HepG2 (cell line): ENCODE measurements around the gene CAGE1. TPM values are rescaled to one million over a fixed set of nuclear protein-coding genes. Genes with fewer than 3 reads are reported as not detected.

Experiments used
- AKAP8 ChIP-seq: sonication (generic); formaldehyde crosslinking; IDR thresholded peaks from 2 replicates; pipeline ENCODE4 v1.5.1; 2020; ENCODE audit warnings: mild to moderate bottlenecking, missing genetic modification reagents
- HDAC1 ChIP-seq: sonication (generic); formaldehyde crosslinking; IDR thresholded peaks from 2 replicates; pipeline ENCODE4 v1.5.1; 2020; ENCODE audit warnings: mild to moderate bottlenecking, missing genetic modification reagents
- HDAC2 ChIP-seq: sonication (generic); formaldehyde crosslinking; IDR thresholded peaks from 2 replicates; pipeline ENCODE4 v1.4.0; 2020; ENCODE audit warnings: missing genetic modification reagents
- IRF9 ChIP-seq: sonication (generic); formaldehyde crosslinking; IDR thresholded peaks from 2 replicates; pipeline ENCODE4 v1.8.0; 2022; ENCODE audit warnings: missing genetic modification reagents, mild to moderate bottlenecking, borderline replicate concordance
- SP5 ChIP-seq: IDR thresholded peaks from 2 replicates; pipeline ENCODE4 v1.6.1; 2016; ENCODE audit warnings: low read depth, borderline replicate concordance
- SRSF9 ChIP-seq: fragments of 200-400 bp; formaldehyde crosslinking; IDR thresholded peaks from 2 replicates; pipeline ENCODE4 v1.6.1; 2018; ENCODE audit warnings: borderline replicate concordance, mild to moderate bottlenecking, low read depth, low read length; ENCODE audit not compliant: insufficient read depth, poor library complexity, severe bottlenecking
- TAF1 ChIP-seq: sonication (generic); formaldehyde crosslinking; IDR thresholded peaks from 2 replicates; pipeline ENCODE4 v1.4.0; 2020; ENCODE audit warnings: missing genetic modification reagents
- TBL1XR1 ChIP-seq: fragments of 150-350 bp; IDR thresholded peaks from 2 replicates; pipeline ENCODE4 v1.6.1; 2014; ENCODE audit warnings: borderline replicate concordance, low read length; ENCODE audit not compliant: partially characterized antibody
- ZEB1 ChIP-seq: IDR thresholded peaks from 2 replicates; pipeline ENCODE4 v1.6.1; 2012; ENCODE audit warnings: mild to moderate bottlenecking, low read depth, inconsistent platforms; ENCODE audit not compliant: insufficient replicate concordance
- ZNF235 ChIP-seq: sonication (generic); formaldehyde crosslinking; IDR thresholded peaks from 2 replicates; pipeline ENCODE4 v1.8.1; 2023; ENCODE audit warnings: mild to moderate bottlenecking, missing genetic modification reagents, borderline replicate concordance
- ZNF251 ChIP-seq: sonication (generic); formaldehyde crosslinking; IDR thresholded peaks from 2 replicates; pipeline ENCODE4 v1.9.0; 2021; ENCODE audit warnings: mild to moderate bottlenecking, missing genetic modification reagents
- ZNF274 ChIP-seq: sonication (generic); formaldehyde crosslinking; IDR thresholded peaks from 2 replicates; pipeline ENCODE4 v1.5.1; 2020; ENCODE audit warnings: mild to moderate bottlenecking, missing genetic modification reagents
- ZNF350 ChIP-seq: sonication (generic); formaldehyde crosslinking; IDR thresholded peaks from 2 replicates; pipeline ENCODE4 v1.4.0; 2020; ENCODE audit warnings: mild to moderate bottlenecking, low read depth, missing genetic modification reagents, borderline replicate concordance
- ZNF446 ChIP-seq: sonication (generic); formaldehyde crosslinking; IDR thresholded peaks from 2 replicates; pipeline ENCODE4 v1.5.0; 2020; ENCODE audit warnings: mild to moderate bottlenecking, missing genetic modification reagents
- ZNF501 ChIP-seq: sonication (generic); formaldehyde crosslinking; IDR thresholded peaks from 2 replicates; pipeline ENCODE4 v1.5.1; 2020; ENCODE audit warnings: mild to moderate bottlenecking, moderate library complexity, missing genetic modification reagents
- ZNF543 ChIP-seq: sonication (generic); formaldehyde crosslinking; IDR thresholded peaks from 2 replicates; pipeline ENCODE4 v1.4.0; 2020; ENCODE audit warnings: mild to moderate bottlenecking, missing genetic modification reagents
- ZNF782 ChIP-seq: sonication (generic); formaldehyde crosslinking; IDR thresholded peaks from 2 replicates; pipeline ENCODE4 v1.4.0; 2020; ENCODE audit warnings: missing genetic modification reagents, mild to moderate bottlenecking, borderline replicate concordance
- ZNF788 ChIP-seq: sonication (generic); formaldehyde crosslinking; IDR thresholded peaks from 2 replicates; pipeline ENCODE4 v1.5.0; 2020; ENCODE audit warnings: mild to moderate bottlenecking, missing genetic modification reagents, borderline replicate concordance
- polyA plus RNA-seq, 8 experiments: library from polyadenylated mRNA; depleted of rRNA in 3 of 8; stranded (reverse) in 7 of 8; unstranded in 1 of 8; fragments of >200 nt; fragmentation: Illumina TruSeq in 4 of 8; extraction: Trizol in 4 of 8; gene quantifications; 2 replicates each; pipeline versions ENCODE4 v1.2.1 to v1.2.3, GENCODE V29; 2011 to 2016; ENCODE audit warnings: low read depth in 4 of 8, missing spikeins in 1 of 8, mixed read lengths in 1 of 8; ENCODE audit not compliant: insufficient read depth in 1 of 8
- total RNA-seq, 5 experiments: library from RNA; depleted of rRNA; stranded (reverse); fragments of >200 nt; fragmentation: Illumina TruSeq; extraction: Trizol; gene quantifications; 2 replicates each; pipeline ENCODE4 v1.2.3, GENCODE V29; 2016; ENCODE audit warnings: low read depth in 1 of 5
- TF ChIP-seq, protein P1 (sequence below): sonication (generic); formaldehyde crosslinking; IDR thresholded peaks from 2 replicates; pipeline ENCODE4 v1.4.0; 2020; ENCODE audit warnings: missing genetic modification reagents
- TF ChIP-seq, protein P2 (sequence below): sonication (generic); formaldehyde crosslinking; IDR thresholded peaks from 2 replicates; pipeline ENCODE4 v1.4.0; 2020; ENCODE audit warnings: missing genetic modification reagents
- TF ChIP-seq, protein P3 (sequence below): sonication (generic); formaldehyde crosslinking; IDR thresholded peaks from 2 replicates; pipeline ENCODE4 v1.5.0; 2020; ENCODE audit warnings: mild to moderate bottlenecking, missing genetic modification reagents, moderate library complexity

The CAGE1 gene
- total and polyA plus RNA-seq, 2 of the 13 experiments (the other 11 are each of a cell fraction or from before 2014, with no cell fraction given), result 0.03 to 0.15 TPM

- TF ChIP-seq SP5 (CRISPR knock-in tag) (peak; percentile 68; the same call in 1 of the 2 replicates), ZNF446 (peak; percentile 58; the same call in 1 of the 2 replicates), TAF1 (CRISPR knock-in tag) (peak; percentile 52; the same call in 1 of the 2 replicates), AKAP8 (CRISPR knock-in tag) (0 out of 2 replicates have a peak, but pooled peaks have one; percentile 42), ZNF501 (0 out of 2 replicates have a peak, but pooled peaks have one; percentile 15), ZNF350 (CRISPR knock-in tag) (no peak), HDAC2 (CRISPR knock-in tag) (peak; percentile 17; the same call in 1 of the 2 replicates), IRF9 (CRISPR knock-in tag) (0 out of 2 replicates have a peak, but pooled peaks have one; percentile 47), ZNF543 (CRISPR knock-in tag) (0 out of 2 replicates have a peak, but pooled peaks have one; percentile 17), ZNF782 (CRISPR knock-in tag) (peak; percentile 36; the same call in 1 of the 2 replicates), SRSF9 (no peak), ZNF788 (CRISPR knock-in tag) (no peak), ZNF274 (peak; percentile 47; the same call in 1 of the 2 replicates), TBL1XR1 (no peak), ZEB1 (peak; percentile 80), ZNF235 (CRISPR knock-in tag) (0 out of 2 replicates have a peak, but pooled peaks have one; percentile 59), ZNF251 (CRISPR knock-in tag) (peak; percentile 10; the same call in 1 of the 2 replicates), HDAC1 (CRISPR knock-in tag) (peak; percentile 45; the same call in 1 of the 2 replicates)
- TF ChIP-seq, protein P1, sequence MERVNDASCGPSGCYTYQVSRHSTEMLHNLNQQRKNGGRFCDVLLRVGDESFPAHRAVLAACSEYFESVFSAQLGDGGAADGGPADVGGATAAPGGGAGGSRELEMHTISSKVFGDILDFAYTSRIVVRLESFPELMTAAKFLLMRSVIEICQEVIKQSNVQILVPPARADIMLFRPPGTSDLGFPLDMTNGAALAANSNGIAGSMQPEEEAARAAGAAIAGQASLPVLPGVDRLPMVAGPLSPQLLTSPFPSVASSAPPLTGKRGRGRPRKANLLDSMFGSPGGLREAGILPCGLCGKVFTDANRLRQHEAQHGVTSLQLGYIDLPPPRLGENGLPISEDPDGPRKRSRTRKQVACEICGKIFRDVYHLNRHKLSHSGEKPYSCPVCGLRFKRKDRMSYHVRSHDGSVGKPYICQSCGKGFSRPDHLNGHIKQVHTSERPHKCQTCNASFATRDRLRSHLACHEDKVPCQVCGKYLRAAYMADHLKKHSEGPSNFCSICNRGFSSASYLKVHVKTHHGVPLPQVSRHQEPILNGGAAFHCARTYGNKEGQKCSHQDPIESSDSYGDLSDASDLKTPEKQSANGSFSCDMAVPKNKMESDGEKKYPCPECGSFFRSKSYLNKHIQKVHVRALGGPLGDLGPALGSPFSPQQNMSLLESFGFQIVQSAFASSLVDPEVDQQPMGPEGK, result 0 out of 2 replicates have a peak, but pooled peaks have one; percentile 46
- TF ChIP-seq, protein P2, sequence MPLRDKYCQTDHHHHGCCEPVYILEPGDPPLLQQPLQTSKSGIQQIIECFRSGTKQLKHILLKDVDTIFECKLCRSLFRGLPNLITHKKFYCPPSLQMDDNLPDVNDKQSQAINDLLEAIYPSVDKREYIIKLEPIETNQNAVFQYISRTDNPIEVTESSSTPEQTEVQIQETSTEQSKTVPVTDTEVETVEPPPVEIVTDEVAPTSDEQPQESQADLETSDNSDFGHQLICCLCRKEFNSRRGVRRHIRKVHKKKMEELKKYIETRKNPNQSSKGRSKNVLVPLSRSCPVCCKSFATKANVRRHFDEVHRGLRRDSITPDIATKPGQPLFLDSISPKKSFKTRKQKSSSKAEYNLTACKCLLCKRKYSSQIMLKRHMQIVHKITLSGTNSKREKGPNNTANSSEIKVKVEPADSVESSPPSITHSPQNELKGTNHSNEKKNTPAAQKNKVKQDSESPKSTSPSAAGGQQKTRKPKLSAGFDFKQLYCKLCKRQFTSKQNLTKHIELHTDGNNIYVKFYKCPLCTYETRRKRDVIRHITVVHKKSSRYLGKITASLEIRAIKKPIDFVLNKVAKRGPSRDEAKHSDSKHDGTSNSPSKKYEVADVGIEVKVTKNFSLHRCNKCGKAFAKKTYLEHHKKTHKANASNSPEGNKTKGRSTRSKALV, result peak; percentile 62; the same call in 1 of the 2 replicates
- TF ChIP-seq, protein P3, sequence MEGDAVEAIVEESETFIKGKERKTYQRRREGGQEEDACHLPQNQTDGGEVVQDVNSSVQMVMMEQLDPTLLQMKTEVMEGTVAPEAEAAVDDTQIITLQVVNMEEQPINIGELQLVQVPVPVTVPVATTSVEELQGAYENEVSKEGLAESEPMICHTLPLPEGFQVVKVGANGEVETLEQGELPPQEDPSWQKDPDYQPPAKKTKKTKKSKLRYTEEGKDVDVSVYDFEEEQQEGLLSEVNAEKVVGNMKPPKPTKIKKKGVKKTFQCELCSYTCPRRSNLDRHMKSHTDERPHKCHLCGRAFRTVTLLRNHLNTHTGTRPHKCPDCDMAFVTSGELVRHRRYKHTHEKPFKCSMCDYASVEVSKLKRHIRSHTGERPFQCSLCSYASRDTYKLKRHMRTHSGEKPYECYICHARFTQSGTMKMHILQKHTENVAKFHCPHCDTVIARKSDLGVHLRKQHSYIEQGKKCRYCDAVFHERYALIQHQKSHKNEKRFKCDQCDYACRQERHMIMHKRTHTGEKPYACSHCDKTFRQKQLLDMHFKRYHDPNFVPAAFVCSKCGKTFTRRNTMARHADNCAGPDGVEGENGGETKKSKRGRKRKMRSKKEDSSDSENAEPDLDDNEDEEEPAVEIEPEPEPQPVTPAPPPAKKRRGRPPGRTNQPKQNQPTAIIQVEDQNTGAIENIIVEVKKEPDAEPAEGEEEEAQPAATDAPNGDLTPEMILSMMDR, result peak; percentile 31
Measured at GRCh38 chr6:7431674-7432390, 42.3 kb upstream of the CAGE1 start (continued).
